SK-N-SH (cell line): ENCODE results near the gene TWNK. TPM values are rescaled to one million over a fixed set of nuclear protein-coding genes. Genes with fewer than 3 reads are reported as not detected.
A peak's percentile ranks its signal among the peaks of the same experiment; 100 is the strongest.

Experiments used
- CHD2 ChIP-seq: fragments of 150-350 bp; IDR thresholded peaks from 2 replicates; pipeline ENCODE4 v1.6.1; 2018; ENCODE audit warnings: low read length; ENCODE audit not compliant: partially characterized antibody
- EP300 ChIP-seq, 2 experiments: IDR thresholded peaks; 2 replicates each; pipeline versions ENCODE4 v1.4.0 to v1.6.1; 2012; ENCODE audit warnings: borderline replicate concordance in 1 of 2, low read depth in 1 of 2, low read length in 1 of 2
- EZH2phosphoT487 ChIP-seq: fragments of 200-600 bp; sonication (generic); IDR thresholded peaks from 2 replicates; pipeline ENCODE4 v1.6.1; 2017; ENCODE audit warnings: low read depth, mixed run types, mild to moderate bottlenecking, antibody characterized with exemption, moderate library complexity, borderline replicate concordance
- FOSL2 ChIP-seq: IDR thresholded peaks from 2 replicates; pipeline ENCODE4 v1.4.0; 2012; ENCODE audit warnings: low read depth, mild to moderate bottlenecking, moderate library complexity, borderline replicate concordance
- FOXJ3 ChIP-seq: sonication (generic); formaldehyde crosslinking; IDR thresholded peaks from 2 replicates; pipeline ENCODE4 v1.5.1; 2020; ENCODE audit warnings: mild to moderate bottlenecking, missing genetic modification reagents
- GATA2 ChIP-seq: sonication (generic); formaldehyde crosslinking; IDR thresholded peaks from 2 replicates; pipeline ENCODE4 v1.5.0; 2020; ENCODE audit warnings: mild to moderate bottlenecking, missing genetic modification reagents
- IRF3 ChIP-seq: fragments of 150-350 bp; IDR thresholded peaks from 2 replicates; pipeline ENCODE4 v1.6.1; 2016; ENCODE audit warnings: mild to moderate bottlenecking, low read depth, low read length
- MEF2A ChIP-seq: IDR thresholded peaks from 2 replicates; pipeline ENCODE4 v1.4.0; 2012; ENCODE audit warnings: low read depth, borderline replicate concordance
- RFX5 ChIP-seq: IDR thresholded peaks from 2 replicates; pipeline ENCODE4 v1.6.1; 2012; ENCODE audit warnings: mild to moderate bottlenecking, improper control_type of control experiment, low read length
- SIN3A ChIP-seq: IDR thresholded peaks from 2 replicates; pipeline ENCODE4 v1.6.1; 2012; ENCODE audit warnings: low read depth, mild to moderate bottlenecking, low read length, moderate library complexity, borderline replicate concordance
- SMC3 ChIP-seq: IDR thresholded peaks from 2 replicates; pipeline ENCODE4 v1.6.1; 2012; ENCODE audit warnings: low read depth, low read length, improper control_type of control experiment
- TAF1 ChIP-seq: IDR thresholded peaks from 2 replicates; pipeline ENCODE4 v1.6.1; 2012; ENCODE audit warnings: low read depth, mild to moderate bottlenecking, low read length, moderate library complexity, borderline replicate concordance
- TEAD4 ChIP-seq: IDR thresholded peaks from 2 replicates; pipeline ENCODE4 v1.4.0; 2012; ENCODE audit warnings: mild to moderate bottlenecking, borderline replicate concordance; ENCODE audit not compliant: insufficient read depth
- YY1 ChIP-seq: IDR thresholded peaks from 2 replicates; pipeline ENCODE4 v1.4.0; 2012; ENCODE audit warnings: low read depth, mild to moderate bottlenecking
- ZBTB33 ChIP-seq: IDR thresholded peaks from 2 replicates; pipeline ENCODE4 v1.4.0; 2012; ENCODE audit warnings: low read depth, borderline replicate concordance
- polyA plus RNA-seq, 3 experiments: library from polyadenylated mRNA; depleted of rRNA; stranded (reverse); fragments of >200 nt; gene quantifications; 2 replicates each; pipeline ENCODE4 v1.2.3, GENCODE V29; 2012
- TF ChIP-seq, protein P1 (sequence below): fragments of 150-350 bp; IDR thresholded peaks from 2 replicates; pipeline ENCODE4 v1.6.1; 2017; ENCODE audit warnings: antibody characterized with exemption, low read length, low read depth, borderline replicate concordance
- TF ChIP-seq, protein P2 (sequence below): IDR thresholded peaks from 2 replicates; pipeline ENCODE4; 2012
- TF ChIP-seq, protein P3 (sequence below): IDR thresholded peaks from 2 replicates; pipeline ENCODE4 v1.4.0; 2012; ENCODE audit warnings: low read depth, borderline replicate concordance

The TWNK gene
- polyA plus RNA-seq, 1 of the 3 experiments (the other 2 are of a cell fraction) = 16.4 TPM

GRCh38 chr10:101042667-101043362 lies 55.5 kb downstream of the TWNK start (continued):
- TF ChIP-seq, protein P1, sequence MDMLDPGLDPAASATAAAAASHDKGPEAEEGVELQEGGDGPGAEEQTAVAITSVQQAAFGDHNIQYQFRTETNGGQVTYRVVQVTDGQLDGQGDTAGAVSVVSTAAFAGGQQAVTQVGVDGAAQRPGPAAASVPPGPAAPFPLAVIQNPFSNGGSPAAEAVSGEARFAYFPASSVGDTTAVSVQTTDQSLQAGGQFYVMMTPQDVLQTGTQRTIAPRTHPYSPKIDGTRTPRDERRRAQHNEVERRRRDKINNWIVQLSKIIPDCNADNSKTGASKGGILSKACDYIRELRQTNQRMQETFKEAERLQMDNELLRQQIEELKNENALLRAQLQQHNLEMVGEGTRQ = no peak
- TF ChIP-seq MEF2A = no peak
- TF ChIP-seq CHD2 = peak; percentile 99
- no peak for TF ChIP-seq IRF3
- TF ChIP-seq FOXJ3 = no peak
- TF ChIP-seq SIN3A = peak; percentile 75; the same call in 1 of the 2 replicates
- TF ChIP-seq RFX5 = no peak
- no peak for TF ChIP-seq EP300 (IDR thresholded peaks at IDR 0.05; ENCODE audit: borderline replicate concordance in 1 of 2, low read depth in 1 of 2, low read length in 1 of 2)
- TF ChIP-seq, protein P2, sequence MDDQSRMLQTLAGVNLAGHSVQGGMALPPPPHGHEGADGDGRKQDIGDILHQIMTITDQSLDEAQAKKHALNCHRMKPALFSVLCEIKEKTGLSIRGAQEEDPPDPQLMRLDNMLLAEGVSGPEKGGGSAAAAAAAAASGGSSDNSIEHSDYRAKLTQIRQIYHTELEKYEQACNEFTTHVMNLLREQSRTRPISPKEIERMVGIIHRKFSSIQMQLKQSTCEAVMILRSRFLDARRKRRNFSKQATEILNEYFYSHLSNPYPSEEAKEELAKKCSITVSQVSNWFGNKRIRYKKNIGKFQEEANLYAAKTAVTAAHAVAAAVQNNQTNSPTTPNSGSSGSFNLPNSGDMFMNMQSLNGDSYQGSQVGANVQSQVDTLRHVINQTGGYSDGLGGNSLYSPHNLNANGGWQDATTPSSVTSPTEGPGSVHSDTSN = peak; percentile 98
- no peak for TF ChIP-seq EZH2phosphoT487
- peak; percentile 88 for TF ChIP-seq TAF1
- peak; percentile 97 for TF ChIP-seq ZBTB33
- TF ChIP-seq FOSL2 = no peak
- 0 out of 2 replicates have a peak, but pooled peaks have one; percentile 25 for TF ChIP-seq YY1
- TF ChIP-seq SMC3 = 0 out of 2 replicates have a peak, but pooled peaks have one; percentile 3
- no peak for TF ChIP-seq TEAD4
- TF ChIP-seq, protein P3, sequence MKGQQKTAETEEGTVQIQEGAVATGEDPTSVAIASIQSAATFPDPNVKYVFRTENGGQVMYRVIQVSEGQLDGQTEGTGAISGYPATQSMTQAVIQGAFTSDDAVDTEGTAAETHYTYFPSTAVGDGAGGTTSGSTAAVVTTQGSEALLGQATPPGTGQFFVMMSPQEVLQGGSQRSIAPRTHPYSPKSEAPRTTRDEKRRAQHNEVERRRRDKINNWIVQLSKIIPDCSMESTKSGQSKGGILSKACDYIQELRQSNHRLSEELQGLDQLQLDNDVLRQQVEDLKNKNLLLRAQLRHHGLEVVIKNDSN = no peak
- TF ChIP-seq GATA2 = no peak
